Heart right ventricle (tissue), 16 donors: ENCODE data around the gene CHD9. TPM values are rescaled to one million over a fixed set of nuclear protein-coding genes. Genes with fewer than 3 reads are reported as not detected.

ENCODE experiments used
- ATAC-seq, 8 donors: fragments of 200-7000 bp; cut with Tn5 transposase; one replicate each; pipeline ENCODE4 v1.9.1; 2020; ENCODE audit warnings: mild to moderate bottlenecking in 8 of 8, moderate library complexity in 8 of 8, moderate number of reproducible peaks in 1 of 8
- DNase-seq, 2 donors: peaks; one replicate each; pipeline ENCODE4 v3.0.0-alpha.2; 2020
- H3K27ac ChIP-seq, 10 donors: fragments of 200-600 bp; sonication (generic) in 2 of 10; one replicate each; pipeline versions ENCODE4 v1.5.0 to v1.8.0; 2020 to 2022; ENCODE audit warnings: mild to moderate bottlenecking in 3 of 10
- H3K27me3 ChIP-seq, 7 donors: fragments of 200-600 bp; one replicate each; pipeline ENCODE4 v1.8.0; 2021 to 2022; ENCODE audit warnings: mild to moderate bottlenecking in 2 of 7
- H3K36me3 ChIP-seq, 9 donors: fragments of 200-600 bp; sonication (generic) in 1 of 9; one replicate each; pipeline versions ENCODE4 v1.5.0 to v1.8.0; 2020 to 2022; ENCODE audit warnings: mild to moderate bottlenecking in 2 of 9
- H3K4me1 ChIP-seq, 9 donors: fragments of 200-600 bp; sonication (generic) in 1 of 9; one replicate each; pipeline versions ENCODE4 v1.5.0 to v1.8.0; 2020 to 2022; ENCODE audit warnings: mild to moderate bottlenecking in 4 of 9
- H3K4me3 ChIP-seq, 10 donors: fragments of 200-600 bp; sonication (generic) in 2 of 10; one replicate each; pipeline versions ENCODE4 v1.5.0 to v1.8.0; 2020 to 2022; ENCODE audit warnings: mild to moderate bottlenecking in 7 of 10, moderate library complexity in 2 of 10
- H3K9me3 ChIP-seq, 11 donors: fragments of 200-600 bp in 10 of 11; sonication (generic) in 2 of 11; one replicate each; pipeline versions ENCODE4 v1.5.0 to v1.8.0; 2013 to 2022; ENCODE audit warnings: mild to moderate bottlenecking in 2 of 11, control low read depth in 1 of 11, moderate library complexity in 1 of 11
- CTCF ChIP-seq, 9 donors: fragments of 200-600 bp; sonication (generic) in 2 of 9; IDR thresholded peaks; one replicate each; pipeline versions ENCODE4 v1.5.0 to v1.8.0; 2021 to 2022; ENCODE audit warnings: antibody characterized with exemption in 9 of 9, mild to moderate bottlenecking in 5 of 9, moderate library complexity in 1 of 9
- WGBS, 2 donors: extraction: QIAGEN DNeasy Blood & Tissue Kit; methylation state at CpG; one replicate each; pipeline ENCODE4 v1.1.7; 2013; ENCODE audit warnings: inconsistent platforms in 1 of 2; 5-methylcytosine and 5-hydroxymethylcytosine counted together
- intact Hi-C, 10 donors: fragments of 100-400 bp; cut with DNase I; formaldehyde crosslinking; loops; one replicate each; pipeline versions ENCODE4 v1.11.1 to v1.14.2; 2022
- long read RNA-seq, 3 donors: library from polyadenylated mRNA; unstranded; transcript quantifications; one replicate each; pipeline ENCODE4 v2.0.0, GENCODE V29; 2020 to 2021
- polyA plus RNA-seq, 2 donors: library from polyadenylated mRNA; stranded (reverse); fragments of 200-250 nt; gene quantifications; one replicate each; pipeline ENCODE4 v1.2.3, GENCODE V29; 2013
- total RNA-seq, 10 donors: library from RNA; stranded (reverse); fragmentation: NEBNext Ultra II Directional in 3 of 10; extraction: Animal tissue kit (Norgen Biotek cat#: 25700) in 3 of 10; gene quantifications; one replicate each; pipeline versions ENCODE4 v1.2.1 to v1.2.4, GENCODE V29; 2021 to 2023
- donor health status: Arrhythmogenic right ventricular cardiomyopathy.
- donor health status: ischemic (EF 13 %, LVEDD 7.1; RV severe dilation, severe dysfunction).
- donor health status: healthy with polysubstance abuse.
- donor health status: DM: no; HTN: yes; CAD: no.
- donor health status: DM: no; HTN: no; CAD: no.
- donor health status: ischemic (EF 25% LVEDD 6.9; RV normal size, moderate dysfunction).
- donor health status: ischemic (EF 25% LVEDD 5.7; RV mildly dilated, moderate dysfunction).
- donor health status: healthy.
- donor health status: DM: yes; HTN: yes; CAD: no.
- donor health status: Ischemic cardiomyopathy.
- donor health status: ischemic (EF 35%, LVEDD 5.7; RV mildly dilated, moderate dysfunction).
- donor health status: nonischemic (EF 11% LVEDD 7.7; RV severe dilation, severe dysfunction).
- donor health status: DM: yes; HTN: yes; CAD: no.
- donor health status: PGD.
- donor health status: ischemic (EF 29% LVEDD 5.4; RV normal size, mild dysfunction).
- donor health status: nonischemic (EF 23%, LVEDD 6.1; RV moderate dilation, normal function).

The CHD9 gene
- 10 to 100 TPM; 39.6 to 58.4 (median 45.1) TPM for total RNA-seq
- 10 to 100 TPM in 1 of 2 donors, 1 to 10 TPM in 1; 7.0 to 15.7 TPM for polyA plus RNA-seq
- long read RNA-seq, donor 1, partial matches to known transcripts, result 13 of 22 reads
- long read RNA-seq, donor 1, other reads (novel, unspliced or antisense), result 7 of 22 reads
- long read RNA-seq, donor 2, partial matches to known transcripts, result 12 of 21 reads
- long read RNA-seq, donor 2, other reads (novel, unspliced or antisense), result 9 of 21 reads
- long read RNA-seq, donor 3, partial matches to known transcripts, result 46 of 63 reads
- long read RNA-seq, donor 3, other reads (novel, unspliced or antisense), result 15 of 63 reads

GRCh38 chr16:53054670-53055485, at the start of gene CHD9:
Gene CHD9 (plus strand): TSS chr16:53054991. CDS start chr16:53156090, 101,099 bp downstream.
- H3K36me3 ChIP-seq, result no peaks in the 10 kb centered on the region
- intact Hi-C loops, result loop anchor here (1.0 to 10.0 kb wide), 18 partner anchors 36 to 230 kb away; no protein-coding TSS in a partner anchor
- peak within 1 kb of the TSS; percentile 48 to 90 (median 74) for H3K4me3 ChIP-seq
- TF ChIP-seq CTCF (IDR thresholded peaks at IDR 0.05), result peak; percentile 99 to 100 (median 100)
- H3K9me3 ChIP-seq, result no peaks in the 10 kb centered on the region
- H3K4me1 ChIP-seq, result peaks cover 0 to 60% (median 40%) of the 10 kb centered on the region in 9 donors
- peak within 1 kb of the TSS; percentile 85 to 97 (median 94) for H3K27ac ChIP-seq
- no peaks in the 10 kb centered on the region for H3K27me3 ChIP-seq
- DNase-seq (peak; percentile 82 to 88), ATAC-seq (peak; percentile 92 to 97 (median 95))
- WGBS, 2 donors, result 0 to 1% methylated on average over 61 to 62 of the region's 62 CpGs

GRCh38 chr16:53007095-53007494, 47.7 kb upstream of the CHD9 start:
- WGBS, 2 donors, result 49 to 57% methylated on average over 1 of the region's 1 CpG
- DNase-seq, result no peak
- Histone ChIP-seq H3K9me3 (no peaks in the 10 kb centered on the region), H3K27ac (no peak overlapping the region), H3K27me3 (peaks cover 0 to 5% (median 0%) of the 10 kb centered on the region in 7 donors), H3K36me3 (no peaks in the 10 kb centered on the region), H3K4me1 (no peaks in the 10 kb centered on the region), H3K4me3 (no peak overlapping the region)
- ATAC-seq, result no peak
- no peak for TF ChIP-seq CTCF (IDR thresholded peaks at IDR 0.05)
- intact Hi-C loops, result no loop called here

- Histone ChIP-seq H3K36me3 (no peaks in the 10 kb centered on the region), H3K4me1 (peaks cover 0 to 5% (median 0%) of the 10 kb centered on the region in 9 donors), H3K27me3 (peaks cover 0 to 9% (median 0%) of the 10 kb centered on the region in 7 donors), H3K4me3 (no peak overlapping the region), H3K27ac (no peak overlapping the region), H3K9me3 (no peaks in the 10 kb centered on the region)
- no peak for DNase-seq
- no peak for ATAC-seq
- WGBS, 2 donors, result 18 to 26% methylated on average over 4 of the region's 4 CpGs
- intact Hi-C loops, result no loop called here
- TF ChIP-seq CTCF (IDR thresholded peaks at IDR 0.05), result no peak
Measured at GRCh38 chr16:53014287-53014686, 40.5 kb upstream of the CHD9 start.

GRCh38 chr16:53018834-53019416, 35.9 kb upstream of the CHD9 start:
- ATAC-seq (no peak), DNase-seq (no peak)
- Histone ChIP-seq H3K4me1 (peaks cover 0 to 5% (median 0%) of the 10 kb centered on the region in 9 donors), H3K9me3 (no peaks in the 10 kb centered on the region), H3K36me3 (no peaks in the 10 kb centered on the region), H3K27me3 (peaks cover 0 to 3% (median 0%) of the 10 kb centered on the region in 7 donors), H3K4me3 (no peak overlapping the region), H3K27ac (no peak overlapping the region)
- intact Hi-C loops, result no loop called here
- 84 to 87% methylated on average over 2 of the region's 2 CpGs for WGBS, 2 donors
- no peak for TF ChIP-seq CTCF (IDR thresholded peaks at IDR 0.05)
